ENCODE measurements around the gene IDH3G. TPM values are rescaled to one million over a fixed set of nuclear protein-coding genes. Genes with fewer than 3 reads are reported as not detected.
"Not testable (repeated sequence)": the region's sequence is repeated elsewhere in the genome, so short reads cannot be mapped to it uniquely, and the experiment has no call there.

IDH3G gene
- total and polyA plus RNA-seq, 4 donors, result 33.3 to 72.5 (median 47.6) TPM

DNA sequence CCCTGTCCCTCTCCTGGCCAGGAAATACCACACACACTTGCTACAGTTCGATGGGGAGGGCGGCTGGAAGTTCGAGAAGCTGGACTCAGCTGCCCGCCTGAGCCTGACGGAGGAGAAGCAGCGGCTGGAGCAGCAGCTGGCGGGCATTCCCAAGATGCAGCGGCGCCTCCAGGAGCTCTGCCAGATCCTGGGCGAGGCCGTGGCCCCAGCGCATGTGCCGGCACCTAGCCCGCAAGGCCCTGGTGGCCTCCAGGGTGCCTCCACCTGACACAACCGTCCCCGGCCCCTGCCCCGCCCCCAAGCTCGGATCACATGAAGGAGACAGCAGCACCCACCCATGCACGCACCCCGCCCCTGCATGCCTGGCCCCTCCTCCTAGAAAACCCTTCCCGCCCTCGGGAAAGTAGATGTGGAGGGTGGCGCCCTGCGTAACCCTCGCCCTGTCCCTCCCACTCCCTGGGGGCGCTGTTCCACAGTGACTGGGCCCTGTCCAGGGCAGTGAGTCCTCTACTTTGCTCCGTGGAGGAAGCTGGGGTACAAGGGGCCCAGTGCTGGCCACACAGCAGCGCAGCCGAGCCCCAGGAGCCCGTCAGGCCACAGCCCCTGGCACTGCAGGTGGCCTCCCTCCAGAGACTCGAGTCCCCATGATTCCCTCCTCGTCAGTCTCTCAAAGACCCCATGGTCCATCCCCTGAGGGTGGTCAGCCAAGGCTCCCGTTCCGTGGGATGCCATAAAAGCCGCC is 50.5 kb downstream of the IDH3G start:
- 6 to 23% methylated on average over 20 to 35 of the region's 35 CpGs for WGBS, 2 donors
- H3K4me3 ChIP-seq (ENCODE audit: low read length in 2 of 2); H3K36me3 ChIP-seq (ENCODE audit: control insufficient read depth in 1 of 2, insufficient read depth in 2 of 2, low read length in 1 of 2); ATAC-seq (ENCODE audit: low FRiP score); intact Hi-C loops (cut with DNase I); H3K9me3 ChIP-seq (ENCODE audit: control insufficient read depth, low read length); H3K27me3 ChIP-seq (ENCODE audit: control insufficient read depth in 1 of 2, insufficient read depth in 2 of 2, low read length in 1 of 2); H3K4me1 ChIP-seq (ENCODE audit: control insufficient read depth in 1 of 2, insufficient read depth in 2 of 2, low read length in 2 of 2): not testable (repeated sequence)
- DNase-seq, result peak; percentile 82 to 87
- H3K27ac ChIP-seq (ENCODE audit: low read depth in 1 of 2, low read length in 2 of 2), result peak overlapping the region in 1 of 2 donors; percentile 93

GRCh38 chrX:153742796-153743467 is 51.2 kb downstream of the IDH3G start:
- ATAC-seq (ENCODE audit: low FRiP score); intact Hi-C loops (cut with DNase I); H3K36me3 ChIP-seq (ENCODE audit: control insufficient read depth in 1 of 2, insufficient read depth in 2 of 2, low read length in 1 of 2); DNase-seq; H3K4me1 ChIP-seq (ENCODE audit: control insufficient read depth in 1 of 2, insufficient read depth in 2 of 2, low read length in 2 of 2); H3K4me3 ChIP-seq (ENCODE audit: low read length in 2 of 2); H3K9me3 ChIP-seq (ENCODE audit: control insufficient read depth, low read length); H3K27me3 ChIP-seq (ENCODE audit: control insufficient read depth in 1 of 2, insufficient read depth in 2 of 2, low read length in 1 of 2): not testable (repeated sequence)
- H3K27ac ChIP-seq (ENCODE audit: low read depth in 1 of 2, low read length in 2 of 2), result peak overlapping the region in 1 of 2 donors; percentile 60
- WGBS, 2 donors, result 59 to 79% methylated on average over 30 to 32 of the region's 32 CpGs

DNA sequence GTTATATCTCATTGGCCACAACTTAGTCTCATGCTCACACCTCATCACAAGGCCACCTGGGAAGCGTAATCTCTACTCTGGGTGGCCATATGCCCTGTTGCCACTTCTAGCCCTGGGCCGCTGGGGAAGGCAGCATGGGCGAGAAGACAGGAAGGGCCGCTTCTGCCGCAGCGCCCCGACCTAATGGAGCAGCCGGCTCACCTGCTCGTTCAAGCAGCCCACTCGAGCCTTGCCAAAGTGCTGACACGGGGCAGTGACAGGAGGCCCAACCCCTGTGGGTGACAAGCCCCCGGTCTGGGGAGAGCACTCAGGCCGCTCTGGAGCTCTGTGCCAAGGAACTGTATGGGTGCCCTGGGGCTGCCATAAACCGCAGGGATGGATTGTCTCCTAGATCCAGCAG is 52.1 kb downstream of the IDH3G start:
- H3K9me3 ChIP-seq (ENCODE audit: control insufficient read depth, low read length); intact Hi-C loops (cut with DNase I); H3K27ac ChIP-seq (ENCODE audit: low read depth in 1 of 2, low read length in 2 of 2); H3K4me3 ChIP-seq (ENCODE audit: low read length in 2 of 2); H3K27me3 ChIP-seq (ENCODE audit: control insufficient read depth in 1 of 2, insufficient read depth in 2 of 2, low read length in 1 of 2); H3K36me3 ChIP-seq (ENCODE audit: control insufficient read depth in 1 of 2, insufficient read depth in 2 of 2, low read length in 1 of 2); DNase-seq; H3K4me1 ChIP-seq (ENCODE audit: control insufficient read depth in 1 of 2, insufficient read depth in 2 of 2, low read length in 2 of 2); ATAC-seq (ENCODE audit: low FRiP score): not testable (repeated sequence)
- 97% methylated on average over 12 to 14 of the region's 14 CpGs for WGBS, 2 donors

DNA sequence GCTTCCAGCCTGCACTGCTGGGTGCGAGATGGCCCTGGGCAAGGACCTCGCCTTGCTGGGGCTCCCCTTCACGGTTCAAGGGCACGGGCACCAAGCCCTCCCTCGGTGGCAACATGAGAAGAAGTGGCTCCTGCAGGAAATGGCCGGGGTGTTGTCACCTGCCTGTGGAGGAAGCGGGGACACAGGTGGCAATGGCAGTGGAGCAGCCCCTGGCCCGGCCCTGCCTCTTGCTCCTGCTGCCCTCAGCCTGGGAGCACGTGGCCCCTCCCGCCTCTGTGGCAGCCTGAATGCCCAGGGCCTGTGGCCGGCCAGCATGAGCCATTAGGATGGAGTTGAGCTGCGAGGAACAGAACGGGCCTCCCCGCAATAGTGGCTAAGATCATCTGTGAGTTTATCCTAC is 52.7 kb downstream of the IDH3G start:
- Histone ChIP-seq H3K9me3 (ENCODE audit: control insufficient read depth, low read length) (no peaks in the 10 kb centered on the region), H3K4me3 (ENCODE audit: low read length in 2 of 2) (no peak overlapping the region), H3K27me3 (ENCODE audit: control insufficient read depth in 1 of 2, insufficient read depth in 2 of 2, low read length in 1 of 2) (no peaks in the 10 kb centered on the region), H3K4me1 (ENCODE audit: control insufficient read depth in 1 of 2, insufficient read depth in 2 of 2, low read length in 2 of 2) (no peaks in the 10 kb centered on the region), H3K27ac (ENCODE audit: low read depth in 1 of 2, low read length in 2 of 2) (no peak overlapping the region), H3K36me3 (ENCODE audit: control insufficient read depth in 1 of 2, insufficient read depth in 2 of 2, low read length in 1 of 2) (no peaks in the 10 kb centered on the region)
- ATAC-seq (ENCODE audit: low FRiP score), result no peak
- intact Hi-C loops (cut with DNase I), result no loop called here
- DNase-seq, result no peak
- WGBS, 2 donors, result 91 to 95% methylated on average over 13 to 14 of the region's 14 CpGs

DNA sequence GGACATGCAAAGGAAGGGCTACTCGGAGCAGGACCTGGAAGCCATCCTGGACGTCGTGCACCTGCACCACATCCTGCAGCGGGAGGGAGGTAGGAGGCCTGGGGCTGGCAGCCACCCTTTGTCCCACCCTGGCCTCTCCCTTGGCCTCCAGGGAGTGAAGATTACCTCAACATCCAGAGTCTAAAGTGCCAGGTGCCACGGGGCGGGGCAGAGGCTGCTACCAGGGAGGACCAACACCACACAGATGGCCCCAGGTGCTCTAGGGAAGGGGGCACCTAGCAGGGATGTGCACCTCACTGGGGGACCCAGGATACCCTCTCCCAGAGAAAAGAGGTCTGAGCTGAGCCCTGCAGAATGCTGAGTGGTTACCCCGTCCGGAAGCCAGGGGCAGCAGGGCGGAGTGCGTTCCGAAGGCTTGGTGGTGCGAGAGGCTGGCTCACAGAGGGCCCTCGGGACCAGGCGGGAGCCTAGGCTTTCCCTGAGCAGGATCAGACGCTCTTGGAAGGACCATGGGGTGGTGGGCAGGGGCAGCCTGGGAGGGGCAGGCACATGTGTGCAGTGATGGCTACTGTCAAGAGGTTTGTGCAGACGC is 53.4 kb downstream of the IDH3G start:
- no peaks in the 10 kb centered on the region for H3K9me3 ChIP-seq (ENCODE audit: control insufficient read depth, low read length)
- intact Hi-C loops (cut with DNase I), result no loop called here
- ATAC-seq (ENCODE audit: low FRiP score), result no peak
- no peak for DNase-seq
- H3K36me3 ChIP-seq (ENCODE audit: control insufficient read depth in 1 of 2, insufficient read depth in 2 of 2, low read length in 1 of 2), result no peaks in the 10 kb centered on the region
- H3K4me1 ChIP-seq (ENCODE audit: control insufficient read depth in 1 of 2, insufficient read depth in 2 of 2, low read length in 2 of 2), result no peaks in the 10 kb centered on the region
- no peak overlapping the region for H3K4me3 ChIP-seq (ENCODE audit: low read length in 2 of 2)
- WGBS, 2 donors, result 92 to 93% methylated on average over 16 of the region's 16 CpGs
- no peaks in the 10 kb centered on the region for H3K27me3 ChIP-seq (ENCODE audit: control insufficient read depth in 1 of 2, insufficient read depth in 2 of 2, low read length in 1 of 2)
- no peak overlapping the region for H3K27ac ChIP-seq (ENCODE audit: low read depth in 1 of 2, low read length in 2 of 2)

- Histone ChIP-seq H3K9me3 (ENCODE audit: control insufficient read depth, low read length) (no peaks in the 10 kb centered on the region), H3K4me1 (ENCODE audit: control insufficient read depth in 1 of 2, insufficient read depth in 2 of 2, low read length in 2 of 2) (no peaks in the 10 kb centered on the region), H3K27ac (ENCODE audit: low read depth in 1 of 2, low read length in 2 of 2) (no peak overlapping the region), H3K36me3 (ENCODE audit: control insufficient read depth in 1 of 2, insufficient read depth in 2 of 2, low read length in 1 of 2) (no peaks in the 10 kb centered on the region), H3K27me3 (ENCODE audit: control insufficient read depth in 1 of 2, insufficient read depth in 2 of 2, low read length in 1 of 2) (no peaks in the 10 kb centered on the region), H3K4me3 (ENCODE audit: low read length in 2 of 2) (no peak overlapping the region)
- ATAC-seq (ENCODE audit: low FRiP score), result peak; percentile 36
- WGBS, 2 donors, result 87 to 93% methylated on average over 28 to 29 of the region's 29 CpGs
- no peak for DNase-seq
- intact Hi-C loops (cut with DNase I), result no loop called here
Measured at GRCh38 chrX:153739754-153740486, 54.3 kb downstream of the IDH3G start.

DNA sequence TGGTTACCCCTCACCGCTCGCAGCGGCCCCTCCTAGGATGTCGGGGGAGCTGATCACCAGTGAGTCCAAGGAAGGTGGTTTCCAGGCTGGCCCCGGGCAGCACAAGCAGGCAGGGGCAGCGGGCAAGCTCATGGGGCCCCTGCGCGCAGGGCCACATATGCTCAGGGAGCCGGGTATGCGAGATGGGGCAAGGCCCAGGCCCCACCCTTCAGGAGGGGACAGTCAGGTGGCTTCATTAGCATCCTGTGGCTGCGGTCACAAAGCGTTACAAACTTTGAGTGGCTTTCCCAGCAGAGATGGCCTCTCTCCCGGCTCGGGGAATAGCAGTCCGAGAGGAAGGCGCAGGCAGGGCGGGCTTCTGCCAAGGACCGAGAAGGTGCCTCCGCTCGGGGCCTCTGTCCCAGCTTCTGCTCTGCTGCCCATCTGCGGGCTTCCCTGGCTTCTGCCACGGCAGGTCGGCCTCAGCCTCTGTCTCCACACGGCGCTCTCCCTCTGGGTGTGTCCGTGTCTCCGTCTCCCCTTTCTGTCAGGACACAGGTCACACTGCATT is 56.0 kb downstream of the IDH3G start:
- no peak overlapping the region for H3K27ac ChIP-seq (ENCODE audit: low read depth in 1 of 2, low read length in 2 of 2)
- H3K4me3 ChIP-seq (ENCODE audit: low read length in 2 of 2), result no peak overlapping the region
- 89 to 96% methylated on average over 20 to 27 of the region's 27 CpGs for WGBS, 2 donors
- intact Hi-C loops (cut with DNase I), result no loop called here
- no peaks in the 10 kb centered on the region for H3K36me3 ChIP-seq (ENCODE audit: control insufficient read depth in 1 of 2, insufficient read depth in 2 of 2, low read length in 1 of 2)
- no peaks in the 10 kb centered on the region for H3K27me3 ChIP-seq (ENCODE audit: control insufficient read depth in 1 of 2, insufficient read depth in 2 of 2, low read length in 1 of 2)
- H3K9me3 ChIP-seq (ENCODE audit: control insufficient read depth, low read length), result no peaks in the 10 kb centered on the region
- DNase-seq (no peak), ATAC-seq (ENCODE audit: low FRiP score) (no peak)
- no peaks in the 10 kb centered on the region for H3K4me1 ChIP-seq (ENCODE audit: control insufficient read depth in 1 of 2, insufficient read depth in 2 of 2, low read length in 2 of 2)

DNA sequence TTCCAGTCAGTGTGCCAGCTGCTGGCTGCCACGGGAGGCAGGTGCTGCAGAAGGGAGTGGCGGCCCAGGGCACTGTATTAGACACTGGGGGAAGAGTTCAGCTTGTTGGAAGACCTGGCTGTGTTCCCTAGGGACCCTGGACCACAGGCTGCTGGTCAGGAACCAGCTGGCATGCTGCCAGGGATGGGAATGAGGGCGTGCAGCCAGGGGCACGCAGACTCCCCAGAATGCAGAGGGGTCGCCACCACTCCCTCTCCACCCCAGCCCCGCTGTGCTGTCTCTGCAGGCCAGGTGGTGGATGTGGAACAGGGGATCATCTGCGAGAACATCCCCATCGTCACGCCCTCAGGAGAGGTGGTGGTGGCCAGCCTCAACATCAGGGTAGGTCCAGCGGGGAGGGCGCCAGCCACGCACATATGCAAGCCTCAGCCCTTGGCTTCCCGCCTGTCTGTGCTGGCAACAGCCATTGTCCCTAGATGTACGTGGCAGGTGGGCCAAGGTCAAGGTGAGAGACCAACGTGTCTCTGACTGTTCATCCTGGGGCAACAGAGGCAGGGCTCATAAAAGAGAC is 57.2 kb downstream of the IDH3G start:
- Histone ChIP-seq H3K36me3 (ENCODE audit: control insufficient read depth in 1 of 2, insufficient read depth in 2 of 2, low read length in 1 of 2) (no peaks in the 10 kb centered on the region), H3K4me3 (ENCODE audit: low read length in 2 of 2) (no peak overlapping the region), H3K27me3 (ENCODE audit: control insufficient read depth in 1 of 2, insufficient read depth in 2 of 2, low read length in 1 of 2) (no peaks in the 10 kb centered on the region), H3K9me3 (ENCODE audit: control insufficient read depth, low read length) (no peaks in the 10 kb centered on the region), H3K27ac (ENCODE audit: low read depth in 1 of 2, low read length in 2 of 2) (no peak overlapping the region), H3K4me1 (ENCODE audit: control insufficient read depth in 1 of 2, insufficient read depth in 2 of 2, low read length in 2 of 2) (no peaks in the 10 kb centered on the region)
- intact Hi-C loops (cut with DNase I), result no loop called here
- DNase-seq, result no peak
- 83 to 85% methylated on average over 15 of the region's 15 CpGs for WGBS, 2 donors
- peak; percentile 33 for ATAC-seq (ENCODE audit: low FRiP score)
